ENCODE results near the gene RASD1.

DNA sequence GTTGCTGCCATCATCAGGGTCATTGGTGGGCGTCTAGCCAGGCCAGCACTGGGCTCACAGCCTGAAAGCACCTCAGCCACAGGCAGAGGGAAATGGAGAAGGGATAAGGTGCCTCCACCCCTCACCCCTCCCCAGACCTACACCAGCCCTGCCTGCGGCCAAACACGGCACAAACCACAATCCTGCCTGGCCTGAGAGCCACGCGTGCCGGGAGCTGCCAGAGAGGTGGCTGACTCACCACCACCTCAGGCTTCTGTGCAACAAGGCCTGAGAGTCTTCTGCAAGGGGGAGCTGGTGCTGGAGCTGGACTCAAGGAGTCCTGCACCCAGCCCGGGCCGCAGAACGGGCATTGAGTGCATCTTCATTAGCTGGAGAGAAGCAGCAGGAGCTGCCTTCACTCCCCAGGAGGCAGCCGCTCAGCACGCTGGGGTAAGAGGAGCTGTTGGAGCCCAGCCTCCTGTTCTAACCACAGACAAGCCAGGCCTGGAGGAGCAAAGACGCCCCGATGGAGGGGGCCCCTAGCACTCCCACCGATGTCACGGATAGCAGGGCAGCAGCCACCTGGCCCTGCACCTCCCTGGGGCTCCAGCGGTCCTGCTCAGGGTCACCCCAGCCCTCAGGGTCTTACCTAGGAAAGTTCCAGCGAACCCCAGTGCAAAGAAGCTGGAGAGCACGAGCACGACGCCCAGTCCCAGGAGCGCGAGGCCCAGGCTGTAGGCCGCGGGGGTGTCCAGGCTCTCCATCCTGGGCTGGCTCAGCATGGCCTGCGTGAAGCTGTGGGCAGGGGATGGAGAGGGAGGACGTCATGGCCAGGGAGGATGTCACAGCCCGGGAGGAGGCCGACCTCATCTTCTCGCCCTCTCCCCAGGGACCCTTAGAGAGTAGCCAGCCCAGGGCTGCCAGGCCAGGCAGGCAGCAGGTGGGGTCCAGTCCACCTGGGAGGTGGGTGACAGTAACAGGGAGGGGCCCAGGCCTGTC is 16.0 kb upstream of the RASD1 start:
- TF ChIP-seq CTCF (IDR thresholded peaks at IDR 0.05) (no peak), POLR2A (IDR thresholded peaks at IDR 0.05) (no peak)
